ENCODE data around the gene PRKCE.

- no peak for TF ChIP-seq SP1 (IDR thresholded peaks at IDR 0.05; ENCODE audit: low read depth, low read length)
- no peak for TF ChIP-seq POLR2A (IDR thresholded peaks at IDR 0.05; ENCODE audit: control extremely low read depth in 1 of 2, low read depth in 2 of 2, low read length in 2 of 2)
- no peak for TF ChIP-seq EZH2 (IDR thresholded peaks at IDR 0.05; ENCODE audit: low read depth, low read length, severe bottlenecking)
- TF ChIP-seq USF2 (IDR thresholded peaks at IDR 0.05; ENCODE audit: low read length): no peak
- TF ChIP-seq CEBPB (IDR thresholded peaks at IDR 0.05; ENCODE audit: low read depth, low read length): no peak
- no peak for TF ChIP-seq ZNF274 (IDR thresholded peaks at IDR 0.05; ENCODE audit: borderline replicate concordance, extremely low read depth, low read length)
- TF ChIP-seq MAX (IDR thresholded peaks at IDR 0.05): no peak
Measured at GRCh38 chr2:46197672-46198071, 546.2 kb downstream of the PRKCE start.
